WI38 (cell line): ENCODE data around the gene CENPP.

Source experiments
- H3K4me3 ChIP-seq: 2 replicates; pipeline ENCODE4 v1.5.1; 2011; ENCODE audit warnings: low read depth, mild to moderate bottlenecking, control low read depth, low read length
- CTCF ChIP-seq: IDR thresholded peaks from 2 replicates; pipeline ENCODE4 v1.5.1; 2012; ENCODE audit warnings: low read depth, mild to moderate bottlenecking, control low read depth, low read length

Gene CENPP

DNA sequence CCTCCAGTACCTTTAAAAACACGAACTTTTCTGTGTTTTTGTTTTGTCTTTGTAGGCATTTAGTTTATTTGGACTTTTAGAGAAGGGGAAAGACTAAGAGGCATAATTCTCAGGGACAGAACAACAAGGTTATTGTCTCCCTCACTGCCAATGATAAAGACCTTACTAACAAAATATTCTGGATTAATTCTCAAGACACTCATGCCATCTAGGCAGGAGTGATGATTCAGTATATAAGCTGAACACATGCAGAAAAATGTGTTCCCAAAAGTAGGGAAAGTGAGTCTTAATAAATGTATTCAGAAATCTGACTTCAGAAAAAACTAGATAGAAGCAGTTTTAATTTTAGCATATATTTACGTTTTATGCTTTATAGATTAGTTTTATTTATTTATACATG, 173.9 kb downstream of the CENPP start:
- no peak for TF ChIP-seq CTCF
- H3K4me3 ChIP-seq = no peak overlapping the region

- H3K4me3 ChIP-seq = no peak overlapping the region
- TF ChIP-seq CTCF = no peak
These were observed 175.0 kb downstream of the CENPP start for GRCh38 chr9:92500725-92501124.

DNA sequence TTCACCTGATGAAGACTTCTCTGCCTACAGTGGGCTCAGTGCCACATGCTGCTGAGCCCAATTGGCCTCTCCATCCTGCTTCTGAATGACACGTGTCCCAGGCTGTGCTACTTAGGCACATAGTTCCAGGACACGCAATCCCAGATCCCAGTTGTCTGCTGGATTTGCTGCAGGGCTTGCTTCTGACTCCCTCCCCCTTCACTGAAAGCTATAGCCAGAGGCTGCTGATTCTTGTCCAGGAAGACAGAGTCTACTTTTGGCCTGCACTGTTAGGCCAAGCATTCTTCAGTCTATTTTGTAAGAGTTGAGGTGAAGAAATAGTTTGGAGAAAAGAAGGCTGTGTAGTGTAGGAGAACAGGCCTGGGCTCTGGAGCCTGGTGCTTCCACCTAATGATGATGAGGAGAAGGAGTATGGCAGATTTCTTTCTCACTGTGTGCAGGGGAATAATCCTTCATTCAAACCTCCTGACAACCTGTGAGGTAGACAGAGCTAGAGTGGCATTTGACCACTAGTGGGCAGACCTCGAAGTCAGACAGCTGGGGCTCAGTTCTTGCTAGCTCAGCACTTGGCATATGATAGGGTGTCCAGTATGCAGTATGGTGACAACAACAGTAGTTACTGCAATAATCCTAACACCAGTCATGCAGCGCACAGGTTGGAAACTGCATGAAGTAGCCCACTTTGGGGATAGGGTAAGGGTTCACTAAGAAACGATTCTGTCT, 176.1 kb downstream of the CENPP start:
- no peak overlapping the region for H3K4me3 ChIP-seq
- peak; percentile 51 for TF ChIP-seq CTCF

GRCh38 chr9:92503156-92503555, 177.4 kb downstream of the CENPP start:
- no peak for TF ChIP-seq CTCF

DNA sequence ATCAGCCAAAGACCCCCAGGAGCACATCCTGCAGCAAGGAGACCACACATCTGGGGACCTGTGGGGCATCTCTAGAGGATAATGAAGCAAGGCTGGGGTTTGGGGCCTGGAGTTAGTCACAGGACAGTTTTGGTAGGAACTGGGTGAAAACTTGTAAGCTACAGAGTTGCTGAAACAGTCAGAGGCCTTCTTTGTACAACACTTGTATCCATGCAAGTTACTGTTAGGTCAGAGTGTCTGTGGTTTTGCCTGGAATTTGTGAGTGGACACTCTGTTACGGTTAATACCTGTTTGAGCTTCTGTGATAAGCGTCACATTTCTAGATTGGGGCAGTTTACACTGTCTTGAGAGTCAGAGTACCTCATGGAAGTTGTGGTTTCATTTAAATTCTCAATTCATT, 179.1 kb downstream of the CENPP start:
- H3K4me3 ChIP-seq = no peak overlapping the region
- TF ChIP-seq CTCF = no peak

More at GRCh38 chr9:92503156-92503555, 177.4 kb downstream of the CENPP start:
- no peak overlapping the region for H3K4me3 ChIP-seq

GRCh38 chr9:92506184-92506857, 180.6 kb downstream of the CENPP start:
- no peak overlapping the region for H3K4me3 ChIP-seq
- no peak for TF ChIP-seq CTCF

GRCh38 chr9:92507005-92507404, 181.3 kb downstream of the CENPP start:
- no peak overlapping the region for H3K4me3 ChIP-seq
- TF ChIP-seq CTCF = no peak
